ENCODE results near the gene GRK2.

Gene GRK2

DNA sequence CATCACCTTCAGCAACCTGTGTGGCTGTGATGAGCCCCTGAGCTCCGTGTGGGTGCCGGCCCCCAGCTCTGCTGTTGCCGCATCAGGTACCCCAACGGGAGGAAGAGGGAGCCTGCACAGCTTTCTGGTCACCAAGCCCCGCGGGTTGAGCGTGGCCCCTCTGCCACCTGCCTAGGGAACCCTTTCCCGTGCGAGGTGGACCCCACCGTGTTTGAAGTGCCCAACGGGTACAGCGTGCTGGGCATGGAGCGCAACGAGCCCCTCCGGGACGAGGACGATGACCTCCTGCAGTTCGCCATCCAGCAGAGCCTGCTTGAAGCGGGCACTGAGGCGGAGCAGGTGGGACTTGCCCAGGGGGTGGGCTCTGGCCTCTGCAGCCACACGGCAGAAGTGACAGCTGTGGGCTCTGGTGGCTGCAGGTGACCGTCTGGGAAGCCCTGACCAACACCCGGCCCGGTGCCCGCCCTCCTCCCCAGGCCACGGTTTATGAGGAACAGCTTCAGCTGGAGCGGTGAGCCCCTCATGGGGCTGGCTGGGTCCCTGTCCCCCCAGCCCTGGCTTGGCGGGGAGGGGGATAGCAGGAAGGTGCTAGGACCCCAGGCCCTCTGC lies 35.1 kb downstream of the GRK2 start:
- DNase-seq: no peak

DNA sequence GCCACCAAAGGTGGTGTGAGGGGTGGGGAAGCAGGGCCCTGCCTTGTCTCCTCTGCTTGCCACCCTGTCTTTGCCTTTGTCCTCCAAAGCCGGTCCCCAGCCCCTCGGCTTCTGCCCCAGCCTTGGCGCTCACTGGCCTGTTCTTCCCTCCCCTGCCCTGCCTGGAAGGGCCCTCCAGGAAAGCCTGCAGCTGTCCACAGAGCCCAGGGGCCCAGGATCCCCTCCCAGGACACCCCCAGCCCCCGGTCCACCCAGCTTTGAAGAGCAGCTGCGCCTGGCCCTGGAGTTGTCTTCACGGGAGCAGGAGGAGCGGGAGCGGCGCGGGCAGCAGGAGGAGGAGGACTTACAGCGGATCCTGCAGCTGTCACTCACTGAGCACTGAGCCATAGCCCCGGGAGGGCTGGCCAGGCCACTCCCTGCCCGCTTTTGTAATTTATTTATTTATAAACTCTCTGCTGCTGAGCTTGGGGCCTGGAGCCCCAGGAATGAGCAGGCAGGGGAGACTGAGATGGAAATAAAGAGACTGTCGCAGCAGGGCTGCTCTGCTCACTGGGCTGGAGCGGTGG lies 35.8 kb downstream of the GRK2 start:
- DNase-seq: no peak

DNA sequence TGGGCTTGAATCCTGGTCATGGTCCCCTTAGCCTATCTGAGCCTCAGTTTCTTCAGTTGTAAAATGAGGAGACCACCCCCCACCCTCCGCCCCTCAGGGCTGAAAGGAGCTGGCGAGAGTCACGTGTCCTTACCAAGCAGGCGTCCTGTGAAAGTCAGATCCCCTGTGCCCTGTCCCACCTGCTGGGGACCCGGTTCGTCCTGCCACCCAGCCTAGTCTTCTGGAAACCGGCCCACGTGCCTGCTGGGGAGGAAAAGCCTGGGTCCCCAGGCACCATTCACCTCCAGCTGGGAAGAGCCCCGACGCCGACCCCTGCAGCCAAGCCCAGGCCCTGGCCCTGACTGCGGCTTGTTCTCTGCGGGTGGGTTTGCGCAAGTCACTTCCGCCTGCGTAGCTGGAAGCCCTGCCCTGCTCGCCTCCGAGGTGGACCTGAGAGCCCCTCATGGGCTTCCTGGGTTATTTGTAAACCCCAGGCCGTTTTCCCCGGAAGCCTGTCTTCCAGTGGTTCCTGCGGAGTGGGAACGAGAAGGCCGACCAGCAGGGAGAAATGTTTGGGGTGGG lies 36.4 kb downstream of the GRK2 start:
- DNase-seq: no peak

DNA sequence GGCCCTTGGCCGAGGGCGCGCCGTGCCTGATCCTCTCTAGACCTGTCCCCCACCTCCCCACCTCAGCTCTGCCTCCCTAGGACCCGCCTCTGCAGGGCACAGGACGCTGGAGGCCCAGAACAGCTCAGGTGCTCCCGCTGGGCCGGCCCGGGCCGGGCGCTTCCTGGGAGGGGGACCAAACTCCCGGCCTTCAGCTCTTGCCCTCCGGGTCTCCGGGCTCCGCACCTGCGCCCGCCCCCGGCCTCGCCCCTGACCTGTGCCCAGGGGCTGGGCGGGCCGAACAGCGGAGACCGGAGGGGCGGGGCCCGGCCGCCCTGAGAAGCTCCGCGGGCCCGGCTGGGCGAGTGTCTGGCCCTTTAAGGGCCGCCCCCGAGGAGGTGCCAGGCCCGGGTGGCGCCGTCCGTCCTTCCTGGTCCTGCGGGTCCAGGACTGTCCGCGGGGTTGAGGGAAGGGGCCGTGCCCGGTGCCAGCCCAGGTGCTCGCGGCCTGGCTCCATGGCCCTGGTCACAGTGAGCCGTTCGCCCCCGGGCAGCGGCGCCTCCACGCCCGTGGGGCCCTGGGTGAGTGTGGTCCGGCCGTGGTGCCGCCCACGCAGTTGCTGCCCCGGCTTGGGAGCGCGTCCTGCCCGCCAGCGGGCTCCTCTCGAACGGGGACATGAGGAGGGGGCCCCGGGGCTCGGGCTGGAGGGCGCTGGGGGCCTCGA lies 37.0 kb downstream of the GRK2 start, which contains the start of gene SSH3:
Gene SSH3, plus strand, starts transcription at position 399 of the 703 bp plus-strand sequence. Its CDS starts 96 bp downstream, at position 495.
- DNase-seq: peak; percentile 21

DNA sequence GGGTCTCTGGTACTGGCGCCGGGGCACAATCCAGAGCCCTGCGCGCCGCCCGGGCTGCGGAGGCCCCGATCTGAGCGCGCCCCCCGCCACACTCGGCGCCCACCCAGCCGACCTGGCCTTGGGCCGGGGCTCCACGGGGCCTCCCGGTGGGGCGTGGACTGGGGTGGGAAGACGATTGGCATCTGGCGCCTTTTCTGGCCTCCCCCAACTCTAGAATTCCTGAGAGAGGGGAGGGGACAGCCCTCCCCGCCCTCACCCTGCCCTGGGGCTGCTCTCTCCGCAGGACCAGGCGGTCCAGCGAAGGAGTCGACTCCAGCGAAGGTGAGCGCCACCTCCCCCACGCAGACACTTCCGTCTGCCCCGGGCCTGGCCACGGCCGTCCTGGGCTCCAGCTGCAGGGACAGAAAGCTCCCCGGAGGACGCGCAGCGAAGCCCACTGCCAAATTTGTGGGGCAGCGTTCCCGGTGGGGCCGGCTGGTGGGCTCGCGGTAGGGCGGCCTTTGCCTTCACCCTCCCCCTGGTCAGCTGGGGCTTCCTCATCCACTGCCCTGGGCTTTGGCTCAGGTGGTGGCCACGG lies 37.6 kb downstream of the GRK2 start:
- no peak for DNase-seq

DNA sequence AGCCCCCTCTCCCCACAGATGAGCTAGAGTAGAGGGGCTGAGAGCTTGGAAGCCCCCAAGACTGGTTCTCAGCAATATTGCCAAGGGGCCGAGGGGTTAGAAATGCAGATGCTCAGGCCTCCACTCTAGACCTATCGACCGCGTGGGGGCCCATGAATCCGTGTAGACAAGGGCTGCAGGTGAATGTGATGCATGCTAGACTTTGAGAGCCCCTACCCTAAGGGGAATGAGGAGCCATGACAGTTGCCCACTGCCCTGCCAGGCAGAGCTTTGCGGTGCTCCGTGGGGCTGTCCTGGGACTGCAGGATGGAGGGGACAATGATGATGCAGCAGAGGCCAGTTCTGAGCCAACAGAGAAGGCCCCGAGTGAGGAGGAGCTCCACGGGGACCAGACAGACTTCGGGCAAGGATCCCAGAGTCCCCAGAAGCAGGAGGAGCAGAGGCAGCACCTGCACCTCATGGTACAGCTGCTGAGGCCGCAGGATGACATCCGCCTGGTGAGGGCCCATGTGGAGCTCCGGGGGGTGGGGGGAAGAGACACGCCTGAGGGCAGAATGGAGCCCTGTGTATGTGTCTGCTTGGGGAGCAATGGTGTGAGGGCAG lies 38.3 kb downstream of the GRK2 start:
- no peak for DNase-seq

DNA sequence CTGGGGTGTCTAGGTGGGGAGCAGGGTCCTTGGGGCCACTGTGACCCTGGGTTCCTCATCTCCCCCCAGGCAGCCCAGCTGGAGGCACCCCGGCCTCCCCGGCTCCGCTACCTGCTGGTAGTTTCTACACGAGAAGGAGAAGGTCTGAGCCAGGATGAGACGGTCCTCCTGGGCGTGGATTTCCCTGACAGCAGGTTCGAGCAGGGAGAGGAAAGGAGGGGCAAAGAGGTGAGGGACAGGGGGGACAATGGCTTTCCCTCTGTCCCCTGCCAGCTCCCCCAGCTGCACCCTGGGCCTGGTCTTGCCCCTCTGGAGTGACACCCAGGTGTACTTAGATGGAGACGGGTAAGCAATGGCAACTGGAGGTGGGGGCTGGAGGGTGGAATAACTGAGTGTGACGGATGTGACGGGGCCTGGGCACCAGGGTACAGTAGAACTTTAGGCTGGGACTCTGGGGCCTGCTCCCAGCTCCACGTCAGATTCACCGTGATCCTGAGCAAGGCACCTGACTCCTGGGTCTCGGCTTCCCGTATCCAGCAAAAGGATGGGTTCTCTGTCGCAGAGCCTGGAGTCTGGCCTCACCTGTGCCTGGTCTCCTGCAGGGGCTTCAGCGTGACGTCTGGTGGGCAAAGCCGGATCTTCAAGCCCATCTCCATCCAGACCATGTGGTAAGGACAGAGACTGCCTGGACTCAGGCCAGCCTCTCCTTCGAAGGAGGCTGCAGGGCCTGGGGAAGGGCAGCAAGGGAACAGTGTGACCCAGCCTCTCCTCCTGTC lies 40.7 kb downstream of the GRK2 start:
- no peak for DNase-seq

DNA sequence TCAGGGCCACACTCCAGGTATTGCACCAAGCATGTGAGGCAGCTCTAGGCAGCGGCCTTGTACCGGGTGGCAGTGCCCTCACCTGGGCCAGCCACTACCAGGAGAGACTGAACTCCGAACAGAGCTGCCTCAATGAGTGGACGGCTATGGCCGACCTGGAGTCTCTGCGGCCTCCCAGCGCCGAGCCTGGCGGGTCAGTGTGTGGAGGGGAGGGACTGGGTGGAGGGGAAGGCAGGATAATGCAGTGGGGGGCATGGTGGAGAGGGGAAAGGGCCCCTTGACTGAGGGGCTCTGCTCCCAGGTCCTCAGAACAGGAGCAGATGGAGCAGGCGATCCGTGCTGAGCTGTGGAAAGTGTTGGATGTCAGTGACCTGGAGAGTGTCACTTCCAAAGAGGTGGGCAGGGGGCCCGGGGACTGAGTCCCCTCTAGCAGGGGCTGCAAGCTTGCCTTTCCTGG lies 41.3 kb downstream of the GRK2 start:
- no peak for DNase-seq

DNA sequence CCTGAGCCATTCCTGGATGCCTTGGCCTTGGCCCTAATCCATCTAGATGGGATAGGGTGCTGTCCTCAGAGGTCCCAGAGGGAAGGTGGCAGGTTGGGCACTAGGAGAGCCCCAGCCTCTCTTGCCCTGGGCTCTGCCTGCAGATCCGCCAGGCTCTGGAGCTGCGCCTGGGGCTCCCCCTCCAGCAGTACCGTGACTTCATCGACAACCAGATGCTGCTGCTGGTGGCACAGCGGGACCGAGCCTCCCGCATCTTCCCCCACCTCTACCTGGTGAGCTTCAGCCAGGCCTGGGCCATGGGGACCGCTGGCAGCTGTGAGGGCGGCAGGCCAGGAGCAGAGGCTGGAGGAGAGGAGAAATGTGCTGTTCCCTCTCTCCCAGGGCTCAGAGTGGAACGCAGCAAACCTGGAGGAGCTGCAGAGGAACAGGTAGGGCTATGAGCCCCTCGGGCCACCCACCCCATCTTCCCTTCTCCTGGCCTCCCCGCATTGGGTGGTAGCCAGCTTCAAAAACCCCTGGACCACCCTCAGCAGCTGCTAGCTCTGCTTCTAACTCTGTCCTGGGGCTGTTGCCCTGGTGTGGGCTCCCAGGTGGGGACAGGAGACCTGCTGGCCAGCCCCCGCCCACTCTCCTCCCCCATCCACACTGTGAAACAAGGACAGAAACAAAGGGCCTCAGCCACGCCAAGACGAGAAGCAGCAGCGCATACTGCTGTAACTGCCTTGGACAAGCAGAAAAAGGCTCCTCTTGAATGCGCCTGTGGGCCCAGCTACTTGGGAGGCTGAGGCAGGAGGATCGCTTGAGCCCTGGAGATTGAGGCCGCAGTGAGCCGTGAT lies 42.0 kb downstream of the GRK2 start:
- DNase-seq: no peak

DNA sequence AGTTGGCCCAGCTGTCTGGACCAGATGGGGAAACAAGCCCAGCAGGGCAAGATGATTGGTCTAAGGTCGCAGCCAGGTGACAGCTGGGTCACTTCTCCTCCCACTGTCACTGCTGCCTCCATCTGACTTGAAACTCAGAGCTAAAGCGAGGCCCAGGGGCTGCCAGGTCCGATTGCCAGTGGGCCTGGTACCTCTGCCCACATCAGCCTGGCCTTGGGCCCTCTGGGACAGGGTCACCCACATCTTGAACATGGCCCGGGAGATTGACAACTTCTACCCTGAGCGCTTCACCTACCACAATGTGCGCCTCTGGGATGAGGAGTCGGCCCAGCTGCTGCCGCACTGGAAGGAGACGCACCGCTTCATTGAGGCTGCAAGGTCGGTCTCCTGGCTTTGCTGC lies 42.9 kb downstream of the GRK2 start:
- DNase-seq: no peak

DNA sequence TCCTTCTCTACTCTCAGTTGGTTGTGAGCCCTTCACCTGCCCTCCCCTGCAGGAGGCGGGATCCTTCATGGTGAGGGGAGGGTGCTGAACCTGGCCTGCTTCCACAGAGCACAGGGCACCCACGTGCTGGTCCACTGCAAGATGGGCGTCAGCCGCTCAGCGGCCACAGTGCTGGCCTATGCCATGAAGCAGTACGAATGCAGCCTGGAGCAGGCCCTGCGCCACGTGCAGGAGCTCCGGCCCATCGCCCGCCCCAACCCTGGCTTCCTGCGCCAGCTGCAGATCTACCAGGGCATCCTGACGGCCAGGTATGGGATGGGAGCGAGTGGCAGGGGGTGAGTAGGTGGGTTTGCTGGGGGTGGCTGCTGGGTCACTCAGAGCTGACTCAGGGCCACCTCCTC lies 43.4 kb downstream of the GRK2 start:
- DNase-seq: no peak

DNA sequence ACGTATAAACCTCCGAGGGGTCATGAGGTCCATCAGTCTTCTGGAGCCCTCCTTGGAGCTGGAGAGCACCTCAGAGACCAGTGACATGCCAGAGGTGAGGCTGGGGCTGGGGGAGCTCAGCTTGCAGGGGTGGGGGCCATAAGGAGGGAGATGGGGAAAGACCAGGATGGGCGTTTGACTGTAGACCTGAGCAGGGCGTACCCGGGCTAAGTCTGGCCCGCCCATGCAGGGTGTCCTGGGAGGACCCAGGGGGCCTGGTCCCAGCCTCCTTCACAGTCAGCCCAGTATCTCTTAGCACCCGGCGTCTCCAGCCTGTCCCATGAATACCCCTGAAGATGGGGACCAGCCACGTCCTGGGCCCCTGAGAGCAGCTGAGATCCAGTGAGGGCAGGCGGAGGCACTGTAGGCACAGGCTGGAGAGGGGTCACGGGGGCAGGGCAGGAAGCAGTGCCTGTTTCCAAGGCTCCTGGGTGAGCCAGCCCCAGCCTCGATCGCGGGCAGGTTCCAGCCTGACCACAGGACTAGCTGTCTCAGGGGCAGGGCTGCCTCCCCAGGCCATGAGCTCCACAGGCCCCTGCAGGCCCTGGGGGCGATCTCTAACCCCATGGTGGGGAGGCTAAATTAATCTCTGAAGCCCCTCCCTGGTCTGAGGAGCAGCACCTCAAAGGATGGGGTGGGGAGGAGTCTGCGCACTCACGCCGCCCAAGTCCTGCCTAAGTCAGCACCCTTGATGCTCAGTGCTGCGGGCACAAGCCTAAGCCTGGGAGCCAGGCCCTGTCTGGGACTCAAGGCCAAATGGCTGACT lies 44.2 kb downstream of the GRK2 start:
- no peak for DNase-seq

DNA sequence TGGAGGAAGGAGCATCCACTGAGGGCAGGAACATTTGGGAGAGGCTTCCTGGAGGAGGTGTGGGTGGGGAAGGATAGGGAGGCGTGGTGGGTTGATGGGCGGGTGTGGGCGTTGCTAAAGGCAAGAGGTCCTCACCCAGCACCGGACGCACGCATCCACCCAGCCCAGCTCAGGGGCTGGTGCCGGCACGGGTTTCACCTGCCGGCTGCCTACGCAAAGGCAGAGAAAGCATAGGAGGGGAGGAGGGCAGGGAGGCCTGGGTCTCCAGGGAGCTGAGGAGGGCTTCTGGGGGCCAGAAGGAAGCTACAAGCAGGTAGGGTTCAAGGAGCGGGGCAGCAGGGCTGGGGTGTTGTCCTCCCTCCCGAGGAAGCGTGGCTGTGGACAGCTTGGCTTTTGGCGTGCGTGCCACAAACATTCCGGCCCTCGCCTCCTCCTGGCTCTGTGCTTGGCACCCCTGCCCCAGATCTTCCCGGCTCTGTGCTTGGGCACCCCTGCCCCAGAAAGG lies 44.8 kb downstream of the GRK2 start:
- DNase-seq: no peak

DNA sequence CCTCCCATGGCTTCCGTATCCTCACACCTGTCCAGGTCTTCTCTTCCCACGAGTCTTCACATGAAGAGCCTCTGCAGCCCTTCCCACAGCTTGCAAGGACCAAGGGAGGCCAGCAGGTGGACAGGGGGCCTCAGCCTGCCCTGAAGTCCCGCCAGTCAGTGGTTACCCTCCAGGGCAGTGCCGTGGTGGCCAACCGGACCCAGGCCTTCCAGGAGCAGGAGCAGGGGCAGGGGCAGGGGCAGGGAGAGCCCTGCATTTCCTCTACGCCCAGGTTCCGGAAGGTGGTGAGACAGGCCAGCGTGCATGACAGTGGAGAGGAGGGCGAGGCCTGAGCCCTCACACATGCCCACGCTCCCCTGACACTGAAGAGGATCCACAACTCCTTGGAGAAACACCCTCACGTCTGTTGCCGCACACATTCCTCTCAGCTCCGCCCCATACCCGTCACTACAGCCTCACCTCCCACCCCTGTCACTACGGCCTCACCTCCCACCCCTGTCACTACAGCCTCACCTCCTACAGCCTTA lies 45.3 kb downstream of the GRK2 start:
- DNase-seq: no peak

DNA sequence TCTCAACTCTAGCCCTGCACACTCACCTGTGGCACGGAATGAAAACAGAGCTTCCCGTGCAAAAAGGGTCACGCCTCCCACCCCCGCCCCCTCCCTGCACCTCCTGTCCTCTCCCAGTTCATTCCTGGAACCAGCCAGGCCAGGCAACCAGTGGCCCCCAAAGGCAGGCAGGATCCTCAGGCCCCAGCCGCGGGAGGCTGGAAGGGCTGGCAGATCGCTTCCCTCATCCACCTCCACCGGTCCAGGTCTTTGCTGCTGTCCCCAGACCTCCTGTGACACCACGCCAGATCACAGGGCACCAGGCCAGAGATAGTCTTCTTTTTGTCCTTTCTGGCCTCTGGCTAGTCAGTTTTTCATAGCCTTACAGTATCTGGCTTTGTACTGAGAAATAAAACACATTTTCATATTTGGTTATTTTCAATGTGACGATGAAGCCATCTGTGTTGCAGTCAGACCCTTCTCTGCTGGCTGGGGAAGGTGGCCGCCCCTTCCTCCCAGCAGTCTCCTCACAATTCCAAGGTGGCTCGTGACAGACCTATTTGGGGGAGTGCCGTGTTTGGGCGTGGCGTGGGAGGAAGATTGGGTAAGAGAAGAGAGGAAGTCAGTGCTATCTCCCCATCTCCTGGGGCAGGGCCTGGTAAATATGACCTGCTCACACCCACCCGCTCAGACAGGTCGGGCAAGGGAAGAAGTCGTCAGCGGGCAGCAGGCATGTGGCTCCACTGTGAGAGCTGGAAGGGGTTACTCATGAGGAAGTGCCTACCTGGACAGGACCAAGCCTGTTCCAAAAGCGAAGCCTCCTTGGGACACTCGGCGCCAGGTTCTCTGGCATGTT lies 46.1 kb downstream of the GRK2 start:
- no peak for DNase-seq

DNA sequence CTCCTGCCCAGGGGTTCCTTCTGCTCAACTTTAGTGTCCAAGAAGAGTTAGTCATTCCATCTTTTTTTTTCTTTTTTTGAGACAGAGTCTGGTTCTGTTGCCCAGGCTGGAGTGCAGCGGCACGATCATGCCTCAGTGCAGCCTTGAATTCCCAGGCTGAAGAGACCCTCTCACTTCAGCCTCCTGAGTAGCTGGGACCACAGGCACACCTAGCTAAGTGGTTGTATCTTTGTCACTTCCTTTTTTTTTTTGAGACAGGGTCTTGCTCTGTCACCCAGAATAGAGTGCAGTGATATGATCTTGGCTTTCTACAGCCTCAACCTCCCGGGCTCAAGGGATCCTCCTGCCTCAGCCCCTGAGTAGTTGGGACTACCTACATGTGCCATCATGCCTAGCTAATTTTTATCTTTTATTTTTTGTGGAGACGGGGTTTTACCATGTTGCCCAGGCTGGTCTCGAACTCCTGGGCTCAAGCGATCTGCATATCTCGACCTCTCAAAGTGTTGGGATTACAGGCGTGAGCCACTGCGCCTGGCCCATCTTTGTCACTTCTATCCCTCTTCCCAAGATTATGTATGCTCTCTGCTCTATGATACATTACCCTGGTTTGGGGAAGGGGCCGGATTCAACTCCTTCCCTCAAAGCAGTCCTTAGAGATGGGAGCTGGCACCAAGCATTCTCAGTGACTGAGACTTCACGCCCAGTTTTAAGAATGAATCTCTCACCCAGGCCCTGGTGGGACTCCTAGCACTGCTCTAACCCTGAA lies 47.0 kb downstream of the GRK2 start:
- DNase-seq: no peak

DNA sequence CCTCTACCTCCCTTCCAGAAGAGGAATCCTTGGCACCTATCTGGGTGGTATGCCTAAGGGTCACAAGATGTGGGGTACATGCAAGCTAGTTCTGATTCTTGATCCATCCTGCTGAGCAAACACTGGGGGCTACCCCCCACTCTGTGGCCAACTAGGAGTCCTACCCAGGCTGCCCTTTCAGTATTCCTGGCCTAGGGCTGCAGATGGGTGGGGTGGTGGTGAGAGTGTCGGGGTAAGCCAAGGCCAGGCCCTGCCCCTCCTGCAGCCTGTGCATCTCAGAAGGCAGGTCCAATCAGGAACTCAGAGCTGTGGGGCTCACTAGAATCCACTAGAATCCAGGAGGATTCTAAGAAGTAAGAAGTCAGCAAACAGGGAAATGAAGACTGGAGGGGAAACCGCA lies 47.9 kb downstream of the GRK2 start:
- DNase-seq: no peak

DNA sequence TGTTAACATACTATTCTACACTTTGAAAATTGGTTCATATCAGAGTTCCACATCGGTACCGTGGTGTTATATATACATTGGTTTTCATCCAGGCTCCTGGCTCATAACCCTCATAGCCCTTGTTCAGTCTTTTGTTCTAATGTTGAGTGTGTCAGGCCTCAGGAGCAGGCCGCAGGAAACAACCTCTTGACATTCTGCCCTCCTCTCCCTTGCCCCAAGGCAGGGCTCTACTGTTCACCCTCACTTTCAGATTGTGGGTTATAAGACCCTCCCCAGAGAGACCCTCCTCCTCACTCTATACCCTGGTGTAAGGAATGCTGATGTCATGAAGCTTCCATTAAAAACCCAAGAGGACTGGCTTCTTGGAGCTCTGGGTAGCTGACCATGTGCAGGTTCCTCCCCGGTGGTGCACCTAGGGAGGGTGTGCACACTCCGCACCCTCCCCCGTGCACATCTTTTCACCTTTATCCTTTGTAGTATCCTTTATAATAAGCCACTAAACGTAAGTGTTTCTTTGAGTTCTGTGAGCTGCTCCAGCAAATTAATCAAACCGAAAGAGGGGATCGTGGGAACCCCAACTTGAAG lies 49.1 kb downstream of the GRK2 start:
- DNase-seq: no peak

Data from effector CD8-positive, alpha-beta T cell (primary cell).